ENCODE results near the gene ADAMTS6. TPM values are rescaled to one million over a fixed set of nuclear protein-coding genes. Genes with fewer than 3 reads are reported as not detected.

Gene ADAMTS6
- total RNA-seq, 1 experiment from 2014 or later: 2.1 TPM

DNA sequence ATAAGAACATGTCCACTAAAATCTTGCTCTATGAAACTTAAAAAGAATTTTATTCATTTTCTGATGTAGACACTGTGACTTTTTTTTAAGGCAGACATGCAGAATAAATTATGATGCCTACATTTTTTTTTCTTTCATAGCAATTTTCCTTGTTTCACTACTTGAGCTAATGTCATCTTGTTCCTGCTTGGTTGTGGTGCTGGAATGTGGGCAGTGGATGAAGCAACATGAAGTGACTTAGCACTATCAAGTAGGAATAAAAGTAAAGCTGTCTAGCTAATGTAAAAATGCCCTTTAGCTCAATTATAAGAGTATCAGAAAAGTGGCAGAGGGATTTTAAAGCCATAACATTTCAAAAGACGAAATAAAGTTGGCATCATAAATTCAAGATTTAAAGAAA lies 191.0 kb downstream of the ADAMTS6 start:
- DNase-seq (ENCODE audit: low spot score): no peak

DNA sequence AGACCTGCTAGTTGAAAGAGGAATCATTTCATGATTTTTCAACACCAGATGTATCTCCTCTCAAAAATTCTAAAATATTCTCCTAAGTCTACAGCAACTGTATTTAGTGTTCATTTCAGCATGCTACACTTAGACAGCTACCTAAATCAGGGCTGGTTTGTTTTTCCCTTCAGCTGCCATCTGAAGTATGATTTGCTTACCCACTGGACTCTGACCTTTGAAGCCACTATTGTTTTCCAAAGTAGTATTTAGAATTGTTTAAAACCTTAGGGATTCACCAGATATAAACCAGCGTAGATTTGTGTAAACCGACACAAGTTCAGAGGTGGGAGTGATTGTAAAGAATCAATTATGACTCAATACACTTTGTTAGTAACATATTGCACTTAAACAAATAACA lies 193.1 kb downstream of the ADAMTS6 start:
- no peak for DNase-seq (ENCODE audit: low spot score)

DNA sequence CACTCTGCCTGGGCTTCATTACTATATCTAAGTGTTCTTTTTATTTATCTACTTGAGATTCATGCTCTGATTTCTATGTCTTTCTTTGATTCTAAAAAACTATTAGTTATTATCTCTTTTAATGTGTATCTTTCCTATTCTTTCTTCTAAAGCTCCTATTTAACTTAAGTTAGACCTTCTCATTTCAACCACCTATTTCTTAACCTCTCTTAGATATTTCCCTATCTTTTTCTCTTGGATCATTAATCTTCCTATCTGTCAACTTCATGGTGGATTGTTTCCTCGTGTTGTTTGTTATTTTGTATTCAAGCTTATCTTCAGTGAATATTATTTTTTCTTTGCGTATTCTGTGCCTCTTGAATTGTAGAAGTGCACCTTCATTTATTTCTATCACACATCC lies 202.1 kb downstream of the ADAMTS6 start:
- DNase-seq (ENCODE audit: low spot score): no peak

DNA sequence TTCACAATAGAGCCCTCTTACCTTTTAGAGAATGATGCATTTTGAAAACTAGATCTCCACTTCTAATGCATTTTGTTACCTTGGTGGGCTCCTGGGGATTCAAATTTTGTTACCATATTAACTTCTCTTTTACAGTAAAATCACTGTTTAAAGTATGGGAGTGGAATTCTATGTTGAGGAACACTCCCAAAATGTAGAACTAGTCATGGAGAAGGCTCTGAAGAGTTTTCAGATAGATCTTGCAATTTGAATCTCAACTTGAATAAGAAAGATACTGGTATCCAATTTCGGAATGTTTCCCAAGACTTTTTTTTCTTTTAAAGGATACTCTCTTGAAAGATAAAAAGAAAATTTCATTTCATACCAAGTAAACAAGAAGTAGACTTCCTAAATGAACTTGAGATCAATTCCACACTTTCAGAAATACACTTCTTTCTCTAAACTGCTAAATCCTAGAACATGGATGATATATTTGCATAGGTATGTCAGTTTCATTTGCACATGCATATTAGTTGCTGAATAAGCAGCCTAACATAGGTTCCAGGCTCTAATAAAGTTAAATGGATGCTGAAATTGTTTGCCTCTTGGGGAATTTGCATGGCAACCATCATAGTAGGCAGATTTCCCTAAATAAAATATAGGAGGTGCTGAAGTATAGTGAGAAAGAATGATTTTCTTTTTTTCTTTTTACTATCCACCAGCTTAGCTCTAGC lies 205.4 kb downstream of the ADAMTS6 start:
- DNase-seq (ENCODE audit: low spot score): no peak

DNA sequence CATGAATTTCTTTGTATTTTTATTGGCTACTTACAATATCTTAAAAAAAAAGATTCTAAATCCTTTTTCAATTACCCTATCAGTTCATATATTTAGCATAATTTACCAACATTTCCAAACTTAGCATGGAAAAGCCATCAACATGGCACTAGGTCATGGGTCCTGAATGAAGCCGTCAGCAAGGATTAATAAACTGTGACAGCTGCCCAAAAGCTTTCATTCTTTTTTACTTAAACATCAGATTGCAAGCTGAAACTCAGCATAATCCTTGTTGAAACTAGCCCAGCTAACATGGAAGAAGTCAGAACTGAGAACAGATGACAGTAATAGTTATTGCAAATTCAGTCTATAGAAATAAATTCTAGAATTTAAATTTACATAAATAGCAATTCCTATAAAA lies 209.8 kb downstream of the ADAMTS6 start:
- no peak for DNase-seq (ENCODE audit: low spot score)

DNA sequence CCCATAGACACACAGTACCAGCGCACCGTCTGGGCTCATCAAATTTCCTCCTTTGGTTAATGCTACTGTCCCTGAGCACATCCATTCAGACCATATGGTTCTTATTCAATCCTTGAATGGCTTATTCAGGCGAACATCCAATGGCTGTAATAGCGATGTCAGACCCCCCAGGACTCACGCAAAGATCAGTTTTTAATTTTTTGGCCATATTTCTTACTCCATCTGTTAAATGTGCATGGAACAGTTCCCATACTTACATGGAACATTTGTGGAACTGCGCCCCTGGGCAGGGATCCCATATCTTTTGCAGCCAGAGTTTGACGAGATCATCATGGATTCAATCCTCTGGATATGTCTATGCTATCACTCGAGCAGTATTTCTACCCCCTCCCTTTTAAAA lies 213.2 kb downstream of the ADAMTS6 start:
- DNase-seq (ENCODE audit: low spot score): no peak

DNA sequence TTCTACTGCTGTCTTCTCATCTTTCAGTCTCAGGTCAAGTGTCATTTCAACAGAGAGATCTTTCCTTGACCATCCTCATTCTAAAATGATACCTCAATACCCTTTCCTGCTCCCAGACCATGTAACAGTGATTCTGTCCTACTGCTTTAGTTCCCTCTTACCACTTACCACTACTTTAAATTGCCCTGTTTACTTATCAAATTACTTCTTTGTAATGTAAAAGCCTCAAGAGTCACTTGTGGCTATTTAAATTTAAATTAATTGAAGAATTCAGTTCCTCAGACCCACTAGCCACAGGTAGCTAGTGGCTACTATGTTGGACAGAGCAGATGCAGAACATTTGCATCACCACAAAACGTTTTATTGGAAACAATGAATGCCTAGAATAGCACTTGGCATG lies 217.3 kb downstream of the ADAMTS6 start:
- no peak for DNase-seq (ENCODE audit: low spot score)

DNA sequence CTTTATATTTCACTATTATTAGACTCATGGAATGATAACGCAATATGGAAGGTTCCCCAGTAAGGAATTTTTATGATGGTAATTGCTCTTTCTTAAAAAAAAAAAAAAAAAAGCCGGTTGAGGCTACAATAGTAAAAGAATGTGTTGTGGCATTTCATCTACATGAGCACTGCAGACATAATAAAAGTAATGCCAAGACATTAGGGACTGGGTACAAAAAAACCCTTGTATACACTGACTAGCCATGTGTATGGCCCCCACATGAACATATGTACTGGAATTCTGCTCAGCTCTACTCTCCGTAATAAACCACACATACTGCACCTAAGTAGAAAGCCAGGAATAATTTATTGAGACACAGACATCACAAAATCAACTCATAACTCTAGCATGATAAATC lies 218.4 kb downstream of the ADAMTS6 start:
- no peak for DNase-seq (ENCODE audit: low spot score)

DNA sequence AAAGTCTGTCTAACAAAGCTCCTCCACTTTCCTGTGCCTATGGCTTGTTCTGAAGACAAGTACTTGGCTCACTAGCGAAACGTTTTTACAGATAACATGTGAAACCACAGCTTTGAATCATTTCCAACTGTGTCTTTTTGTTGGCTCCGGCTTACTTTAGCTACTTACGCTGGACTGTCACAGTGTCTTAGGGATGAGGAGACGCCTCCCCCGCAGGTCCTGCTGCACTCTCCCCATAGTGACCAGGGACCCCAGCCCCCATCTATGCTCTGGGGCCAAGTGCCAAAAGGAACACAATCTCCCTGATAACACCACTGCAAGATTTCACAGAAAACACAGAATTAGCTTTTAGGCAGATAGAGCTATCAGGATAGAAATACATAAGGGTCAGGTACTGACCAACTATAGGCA lies 219.1 kb downstream of the ADAMTS6 start:
- DNase-seq (ENCODE audit: low spot score): peak; percentile 48

DNA sequence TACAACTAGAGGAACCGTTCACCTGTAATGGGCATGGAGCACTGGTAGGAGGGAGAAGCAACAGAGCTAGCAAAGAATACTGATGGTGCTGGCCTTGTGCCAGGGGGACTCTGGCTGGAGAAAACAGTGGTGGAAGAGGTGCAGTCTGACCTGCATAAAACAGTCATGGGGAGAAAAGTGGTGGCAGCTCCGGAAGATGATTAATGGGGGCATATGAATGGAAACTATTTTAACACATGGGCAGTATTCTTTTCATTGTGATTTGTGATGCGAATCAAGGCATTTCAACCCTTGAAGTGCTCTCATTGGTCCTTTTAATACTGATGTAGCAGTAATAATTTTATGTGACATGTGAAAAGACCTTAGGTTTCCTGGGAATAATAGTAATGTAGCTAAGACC lies 219.6 kb downstream of the ADAMTS6 start:
- DNase-seq (ENCODE audit: low spot score): no peak

DNA sequence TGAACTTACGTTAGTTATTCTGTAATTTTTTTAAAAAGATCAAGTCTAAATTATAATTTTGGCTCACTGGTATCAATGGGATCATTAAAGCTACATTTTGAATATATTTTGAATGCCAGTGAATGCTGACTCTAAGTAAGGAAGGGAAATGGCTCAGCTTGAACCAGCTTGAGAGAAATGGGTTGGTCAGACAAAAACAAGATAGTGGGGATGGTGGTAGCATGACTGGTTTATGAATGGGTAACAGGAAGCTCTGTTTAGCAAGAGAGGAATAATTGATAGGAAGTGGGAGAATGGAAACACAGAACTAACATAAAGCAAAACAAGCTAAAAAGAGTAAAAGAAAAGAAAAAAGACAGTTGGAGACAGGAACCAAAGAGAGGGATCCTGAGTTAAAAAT lies 220.2 kb downstream of the ADAMTS6 start:
- DNase-seq (ENCODE audit: low spot score): no peak

DNA sequence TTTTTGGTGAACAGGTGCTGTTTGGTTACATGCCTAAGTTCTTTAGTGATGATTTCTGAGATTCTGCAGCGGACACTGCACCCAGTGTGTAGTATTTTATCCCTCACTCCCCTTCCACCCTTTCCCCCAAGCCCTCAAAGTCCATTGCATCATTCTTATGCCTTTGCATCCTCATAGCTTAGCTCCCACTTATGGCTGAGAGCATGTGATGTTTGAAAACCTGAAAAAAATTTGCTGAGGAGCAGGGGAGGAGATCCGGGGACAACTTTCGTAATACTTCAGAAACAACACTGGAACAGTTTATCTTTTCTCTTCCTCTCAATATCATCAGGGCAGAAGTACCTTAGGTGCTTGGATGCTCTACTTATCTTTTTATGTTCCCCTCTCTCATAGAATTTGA lies 226.4 kb downstream of the ADAMTS6 start:
- DNase-seq (ENCODE audit: low spot score): no peak

DNA sequence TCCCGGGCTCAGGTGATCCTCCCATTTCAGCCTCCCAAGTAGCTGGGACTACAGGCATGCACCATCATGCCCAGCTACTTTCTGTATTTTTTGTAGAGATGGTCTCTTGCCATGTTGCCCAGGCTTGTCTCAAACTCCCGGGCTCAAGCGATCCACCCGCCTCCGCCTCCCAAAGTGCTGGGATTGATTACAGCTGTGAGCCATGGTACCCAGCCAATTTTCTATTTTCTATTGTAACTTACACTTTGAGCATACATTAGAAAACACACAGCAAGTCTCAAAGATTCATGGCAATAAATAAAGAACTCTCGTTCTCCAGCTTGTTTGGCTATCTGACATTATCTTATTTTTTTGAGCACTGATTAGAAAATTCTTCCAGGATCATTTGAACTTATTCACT lies 228.7 kb downstream of the ADAMTS6 start:
- no peak for DNase-seq (ENCODE audit: low spot score)

DNA sequence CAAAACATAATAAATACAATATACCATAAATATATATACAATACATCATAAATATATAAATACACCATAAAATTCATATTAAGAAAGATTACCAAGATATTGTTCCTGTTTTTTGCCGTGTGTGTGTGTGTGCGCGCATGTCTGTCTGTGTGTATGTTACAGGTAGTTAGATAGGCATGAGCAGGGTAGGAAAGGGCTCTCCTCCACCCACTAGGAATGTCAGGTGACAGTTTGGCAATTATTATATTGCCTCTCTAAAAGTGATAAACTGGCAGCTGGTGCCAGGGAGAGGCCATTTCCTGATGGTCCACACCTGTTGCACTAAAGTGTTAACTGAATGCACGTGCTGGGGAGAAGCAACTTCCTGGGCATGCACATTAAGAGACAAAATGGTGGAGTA lies 232.8 kb downstream of the ADAMTS6 start:
- DNase-seq (ENCODE audit: low spot score): no peak

DNA sequence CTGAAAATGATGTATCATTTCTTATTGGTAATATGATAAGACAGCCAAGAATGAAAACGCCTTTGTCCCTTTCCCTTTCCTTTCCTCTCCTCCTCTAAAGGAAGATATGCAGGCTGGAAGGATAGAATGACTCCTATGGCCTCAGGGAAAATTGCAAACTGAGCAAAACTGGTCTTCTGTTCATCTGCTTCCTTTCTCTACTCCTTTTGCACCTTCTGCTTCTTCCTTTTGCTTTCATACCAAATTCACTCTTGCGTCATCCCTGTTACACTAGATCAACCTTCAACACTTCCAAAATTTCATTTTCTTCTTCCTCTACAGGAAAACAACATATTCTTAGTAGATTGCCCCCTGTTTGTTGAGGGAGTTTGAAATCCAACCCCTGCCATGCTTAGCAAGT lies 234.1 kb downstream of the ADAMTS6 start:
- DNase-seq (ENCODE audit: low spot score): no peak

DNA sequence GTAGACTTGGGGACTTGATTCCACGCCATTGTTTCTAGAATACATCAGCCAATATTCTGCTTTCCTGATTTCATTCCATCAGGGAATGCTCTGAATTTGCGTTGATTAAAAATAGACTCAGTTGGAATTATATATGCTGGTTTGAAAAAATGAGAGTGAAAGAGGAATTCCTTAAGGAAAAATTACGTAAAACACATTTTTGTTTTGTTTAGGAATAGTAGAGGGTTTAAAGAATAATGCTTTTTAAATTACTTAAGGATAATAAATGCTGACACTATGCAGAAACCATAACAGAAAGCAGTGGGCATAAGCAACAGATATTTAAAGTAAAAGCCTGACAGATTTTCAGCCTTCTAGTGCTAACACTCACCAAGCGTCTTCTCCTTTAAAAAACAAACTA lies 235.0 kb downstream of the ADAMTS6 start:
- DNase-seq (ENCODE audit: low spot score): no peak

DNA sequence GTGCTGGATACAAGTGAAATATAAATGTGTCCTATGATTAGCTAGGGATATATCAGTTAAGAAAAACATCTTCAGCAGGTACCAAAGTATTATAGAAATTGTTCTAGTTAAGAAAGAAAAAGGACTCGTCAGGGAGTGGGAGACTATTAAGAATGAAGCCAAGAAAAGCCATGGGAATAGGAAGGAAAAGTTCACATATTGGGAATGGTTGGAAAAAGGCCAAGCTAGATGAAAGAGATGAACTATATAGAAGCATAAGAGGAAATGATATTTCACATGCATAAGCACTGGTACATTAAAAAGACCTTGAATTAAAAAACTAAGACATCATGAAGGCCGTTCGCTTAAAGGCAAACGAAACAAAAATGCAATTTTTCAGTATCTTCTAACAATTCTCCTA lies 237.7 kb downstream of the ADAMTS6 start:
- no peak for DNase-seq (ENCODE audit: low spot score)

DNA sequence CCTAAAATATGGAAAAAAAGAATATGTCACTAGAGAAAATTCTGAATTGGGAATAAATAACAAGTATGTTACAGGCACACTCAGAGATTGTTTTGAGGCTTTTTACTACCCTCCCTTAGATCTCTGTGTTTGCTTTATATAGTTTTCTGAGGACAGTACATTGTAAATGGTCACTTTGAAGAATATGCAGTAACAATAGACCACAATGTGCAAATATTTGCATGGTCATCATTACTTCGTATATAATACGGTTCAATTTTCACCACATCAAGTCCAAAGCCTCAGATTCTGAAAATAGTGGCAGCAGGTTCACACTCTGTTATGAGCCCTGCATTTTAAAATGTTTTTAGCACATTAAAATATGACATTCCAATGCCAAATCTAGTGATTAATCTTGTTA lies 238.6 kb downstream of the ADAMTS6 start:
- DNase-seq (ENCODE audit: low spot score): no peak

DNA sequence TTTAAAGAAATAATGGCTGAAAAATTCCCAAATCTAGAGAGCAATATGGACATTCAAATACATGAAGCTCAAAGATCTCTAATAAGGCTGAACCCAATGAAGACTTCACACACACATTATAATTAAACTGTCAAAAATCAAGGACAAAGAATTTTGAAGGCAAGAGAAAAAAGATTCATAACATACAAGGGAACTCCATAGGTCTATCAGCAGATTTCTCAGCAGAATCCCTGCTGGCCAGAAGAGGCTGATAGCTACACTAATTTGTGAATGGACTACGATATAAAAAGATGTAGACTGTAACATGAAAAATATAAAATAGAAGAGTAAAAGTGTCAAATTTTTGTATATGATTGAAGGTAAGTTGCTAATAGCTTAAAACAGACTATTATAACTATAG lies 251.9 kb downstream of the ADAMTS6 start:
- no peak for DNase-seq (ENCODE audit: low spot score)

DNA sequence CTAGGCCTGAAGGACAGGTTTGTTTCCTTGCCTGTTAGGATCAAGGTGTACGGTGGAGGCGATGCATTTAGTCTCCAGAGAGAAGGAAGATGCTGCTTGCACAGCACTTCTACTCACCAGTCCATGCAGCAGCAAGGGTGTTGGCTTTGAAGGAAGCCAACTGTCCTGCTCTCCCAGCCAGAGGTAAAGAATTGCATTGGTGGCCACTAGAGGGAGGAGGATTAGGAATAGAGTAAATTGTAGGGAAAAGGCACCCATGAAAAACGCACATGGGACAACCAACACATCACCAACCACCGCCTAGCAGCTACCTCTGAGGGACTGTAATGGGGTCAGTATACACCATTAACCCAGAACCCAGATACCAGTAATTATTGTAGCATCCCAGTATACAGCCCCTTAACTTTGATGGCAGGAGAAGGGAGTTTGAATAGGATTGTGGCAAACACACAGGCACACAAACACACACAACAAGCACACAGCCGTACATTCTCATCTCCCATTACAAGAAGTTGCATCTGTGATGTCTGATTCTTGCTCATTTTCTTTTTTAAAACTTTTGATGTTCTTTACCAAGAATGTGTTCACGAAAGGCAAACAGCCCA lies 267.7 kb downstream of the ADAMTS6 start:
- DNase-seq (ENCODE audit: low spot score): peak; percentile 18

DNA sequence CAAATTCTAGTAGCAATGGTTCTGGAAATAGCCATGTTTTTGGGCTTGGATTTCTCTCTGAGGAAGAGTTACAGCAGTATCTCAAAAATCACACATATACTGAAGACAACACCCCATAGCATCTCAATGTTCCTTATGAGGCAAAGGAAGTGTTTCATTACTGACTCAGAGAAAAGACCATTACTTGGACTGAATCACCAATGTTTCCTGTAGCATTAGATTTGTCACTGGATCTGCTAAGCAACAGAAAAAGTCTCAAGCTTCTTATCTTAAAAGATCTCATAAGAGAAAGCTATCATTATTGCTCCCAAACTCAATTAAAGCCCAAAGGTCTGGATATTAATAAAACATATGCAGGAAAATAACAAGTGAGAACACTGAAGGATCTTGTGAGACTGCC lies 272.4 kb downstream of the ADAMTS6 start:
- DNase-seq (ENCODE audit: low spot score): no peak

DNA sequence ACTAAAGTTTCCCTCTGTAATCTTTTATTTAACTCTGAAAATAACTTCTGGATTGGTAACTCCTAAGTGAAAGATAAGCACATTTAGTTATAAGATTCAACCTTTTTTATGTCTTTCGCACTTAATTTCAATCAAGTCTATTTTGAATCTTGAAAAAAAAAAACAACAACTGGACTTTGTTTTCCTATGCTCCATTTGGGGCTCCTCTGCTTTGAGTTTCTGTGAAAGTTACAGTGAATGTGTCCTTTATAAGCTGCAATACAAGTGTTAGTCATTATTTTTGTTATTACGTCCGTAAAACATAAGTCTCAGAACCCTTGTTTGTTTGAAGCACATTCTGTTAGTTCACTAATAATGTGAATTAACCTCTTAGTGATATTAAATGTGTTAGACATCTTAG lies 276.8 kb downstream of the ADAMTS6 start:
- no peak for DNase-seq (ENCODE audit: low spot score)

DNA sequence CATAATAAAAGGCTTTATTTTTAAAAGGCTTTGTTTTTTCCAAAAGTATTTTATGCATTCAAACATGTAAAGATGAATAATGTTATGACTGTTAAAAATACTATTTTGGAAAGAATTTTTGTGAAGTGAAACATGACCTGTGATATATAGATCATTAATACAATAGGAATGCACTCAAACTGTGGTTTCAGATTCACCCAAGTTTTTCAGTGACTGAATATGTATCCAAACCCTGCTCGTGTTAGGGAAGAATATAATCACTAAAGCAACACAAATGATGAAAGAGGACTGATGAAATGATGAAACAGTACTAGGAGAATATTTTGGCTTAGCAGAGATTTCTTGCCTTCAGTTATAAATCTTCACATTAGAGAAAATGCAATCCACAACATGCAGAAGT lies 278.0 kb downstream of the ADAMTS6 start:
- DNase-seq (ENCODE audit: low spot score): no peak

Measured in H4 (cell line).